ENCODE data around the gene ADGRG7.
A peak's percentile ranks its signal among the peaks of the same experiment; 100 is the strongest.

ADGRG7 gene

DNA sequence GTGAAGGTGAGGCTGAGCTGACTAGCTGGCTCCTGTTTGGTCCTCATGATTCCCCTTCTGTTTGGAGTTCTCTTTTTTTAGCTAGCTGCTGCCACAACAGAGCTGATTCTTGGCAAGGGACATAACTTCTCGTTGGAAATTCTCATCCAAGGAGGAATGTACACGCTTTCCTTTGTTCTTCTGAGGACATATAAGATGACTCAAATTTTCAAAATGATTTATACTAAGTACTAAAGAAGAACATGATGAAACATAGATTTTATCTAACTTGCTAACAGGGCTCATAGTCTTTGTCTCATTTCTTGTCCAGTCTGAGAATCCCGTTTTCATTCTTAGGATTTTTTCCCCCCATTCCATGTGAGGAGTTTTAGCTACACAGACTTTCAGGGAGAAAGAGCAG, 97.0 kb downstream of the ADGRG7 start:
- H3K9me3 ChIP-seq (ENCODE audit: insufficient read depth, low read length) = peaks cover 7% of the 10 kb centered on the region; the same call in 1 of the 2 replicates
- H3K9ac ChIP-seq (ENCODE audit: insufficient read length, low read depth) = no peak overlapping the region

DNA sequence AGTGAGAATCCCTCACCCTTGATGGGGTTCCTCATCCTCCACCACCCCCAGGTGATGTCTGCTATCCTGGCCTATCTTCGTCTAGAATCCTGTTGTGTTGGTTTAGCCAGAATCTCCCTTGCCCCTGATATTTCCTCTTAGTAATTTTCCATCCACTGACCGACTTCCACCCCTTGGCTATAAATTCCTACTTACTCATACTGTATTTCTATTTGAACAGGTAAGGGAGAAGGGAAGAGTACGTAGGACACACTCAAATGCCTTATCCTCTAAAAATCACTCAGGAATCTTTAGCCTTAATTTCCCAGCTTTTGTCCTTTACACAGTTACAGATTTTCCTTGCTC, 99.2 kb downstream of the ADGRG7 start:
- Histone ChIP-seq H3K36me3 (ENCODE audit: insufficient read depth, insufficient read length, low read length) (peaks cover 15% of the 10 kb centered on the region), H3K9me3 (ENCODE audit: insufficient read depth, low read length) (peaks cover 7% of the 10 kb centered on the region; the same call in 1 of the 2 replicates), H3K4me1 (ENCODE audit: insufficient read depth, insufficient read length) (no peaks in the 10 kb centered on the region), H3K27me3 (ENCODE audit: insufficient read depth, insufficient read length) (no peaks in the 10 kb centered on the region), H3K9ac (ENCODE audit: insufficient read length, low read depth) (no peak overlapping the region), H3K4me3 (ENCODE audit: insufficient read length, low read depth) (peak overlapping the region; percentile 81)
- DNase-seq (ENCODE audit: low read depth, low spot score) = no peak
- TF ChIP-seq ZNF274 (IDR thresholded peaks at IDR 0.05; ENCODE audit: low read depth, low read length) = no peak
- no peak for TF ChIP-seq SUZ12 (IDR thresholded peaks at IDR 0.05; ENCODE audit: extremely low read depth, insufficient read depth, insufficient read length)
- no peak for TF ChIP-seq YY1 (IDR thresholded peaks at IDR 0.05; ENCODE audit: insufficient read depth, insufficient read length)

More for the DNA sequence above, 97.0 kb downstream of the ADGRG7 start:
- Histone ChIP-seq H3K4me3 (ENCODE audit: insufficient read length, low read depth) (no peak overlapping the region), H3K27me3 (ENCODE audit: insufficient read depth, insufficient read length) (no peaks in the 10 kb centered on the region), H3K4me1 (ENCODE audit: insufficient read depth, insufficient read length) (no peaks in the 10 kb centered on the region), H3K36me3 (ENCODE audit: insufficient read depth, insufficient read length, low read length) (peaks cover 5% of the 10 kb centered on the region)
- no peak for DNase-seq (ENCODE audit: low read depth, low spot score)
- TF ChIP-seq ZNF274 (IDR thresholded peaks at IDR 0.05; ENCODE audit: low read depth, low read length) = no peak
- no peak for TF ChIP-seq YY1 (IDR thresholded peaks at IDR 0.05; ENCODE audit: insufficient read depth, insufficient read length)
- TF ChIP-seq SUZ12 (IDR thresholded peaks at IDR 0.05; ENCODE audit: extremely low read depth, insufficient read depth, insufficient read length) = no peak

DNA sequence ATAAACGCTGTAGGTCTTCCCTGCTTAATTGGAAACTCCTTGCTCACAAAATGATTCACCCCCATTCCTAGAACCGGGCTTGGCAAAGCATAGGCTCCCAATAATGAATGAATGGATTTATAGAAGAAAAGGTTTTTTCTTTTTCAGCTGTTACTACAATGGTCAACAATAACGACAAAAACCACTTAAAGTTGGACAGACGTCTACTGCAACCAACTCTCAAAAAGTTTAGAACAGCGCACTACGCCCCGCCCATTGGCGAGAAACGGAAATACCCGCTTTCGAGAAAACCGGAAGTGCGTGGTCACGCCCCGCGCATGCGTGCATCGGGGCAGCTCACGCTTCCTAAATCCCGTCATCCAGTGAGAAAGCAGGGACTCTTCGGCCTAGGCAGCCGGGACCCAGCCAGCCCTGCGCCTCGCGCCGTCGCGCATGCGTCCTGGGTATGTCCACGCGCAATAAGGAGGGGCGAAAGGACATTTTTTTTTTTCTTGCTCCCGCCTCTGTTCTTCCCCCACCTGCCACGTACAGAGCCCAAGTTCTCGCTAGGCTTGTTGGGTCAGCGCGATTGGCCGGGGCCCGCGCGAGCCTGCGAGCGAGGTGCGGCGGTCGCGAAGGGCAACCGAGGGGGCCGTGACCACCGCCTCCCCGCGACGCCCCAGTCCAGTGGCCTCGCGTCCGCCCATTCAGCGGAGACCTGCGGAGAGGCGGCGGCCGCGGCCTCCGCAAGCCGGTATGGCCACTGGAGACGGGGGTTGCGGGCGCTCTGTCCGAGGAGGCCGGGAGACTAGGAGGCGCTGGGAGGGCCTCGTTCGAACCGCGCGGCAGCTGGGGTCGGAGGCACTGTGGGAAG, 99.8 kb downstream of the ADGRG7 start, which contains the start of gene TFG:
Gene TFG, plus strand, starts transcription at position 506 of the 853 bp plus-strand sequence. CDS start 4,192 bp downstream, outside the sequence.
- Histone ChIP-seq H3K9ac (ENCODE audit: insufficient read length, low read depth) (peak within 1 kb of the TSS; percentile 89), H3K4me3 (ENCODE audit: insufficient read length, low read depth) (peak within 1 kb of the TSS; percentile 81), H3K36me3 (ENCODE audit: insufficient read depth, insufficient read length, low read length) (peaks cover 21% of the 10 kb centered on the region), H3K9me3 (ENCODE audit: insufficient read depth, low read length) (peaks cover 7% of the 10 kb centered on the region; the same call in 1 of the 2 replicates), H3K27me3 (ENCODE audit: insufficient read depth, insufficient read length) (no peaks in the 10 kb centered on the region), H3K4me1 (ENCODE audit: insufficient read depth, insufficient read length) (no peaks in the 10 kb centered on the region)
- DNase-seq (ENCODE audit: low read depth, low spot score) = peak; percentile 98
- no peak for TF ChIP-seq SUZ12 (IDR thresholded peaks at IDR 0.05; ENCODE audit: extremely low read depth, insufficient read depth, insufficient read length)
- no peak for TF ChIP-seq YY1 (IDR thresholded peaks at IDR 0.05; ENCODE audit: insufficient read depth, insufficient read length)
- TF ChIP-seq ZNF274 (IDR thresholded peaks at IDR 0.05; ENCODE audit: low read depth, low read length) = no peak

DNA sequence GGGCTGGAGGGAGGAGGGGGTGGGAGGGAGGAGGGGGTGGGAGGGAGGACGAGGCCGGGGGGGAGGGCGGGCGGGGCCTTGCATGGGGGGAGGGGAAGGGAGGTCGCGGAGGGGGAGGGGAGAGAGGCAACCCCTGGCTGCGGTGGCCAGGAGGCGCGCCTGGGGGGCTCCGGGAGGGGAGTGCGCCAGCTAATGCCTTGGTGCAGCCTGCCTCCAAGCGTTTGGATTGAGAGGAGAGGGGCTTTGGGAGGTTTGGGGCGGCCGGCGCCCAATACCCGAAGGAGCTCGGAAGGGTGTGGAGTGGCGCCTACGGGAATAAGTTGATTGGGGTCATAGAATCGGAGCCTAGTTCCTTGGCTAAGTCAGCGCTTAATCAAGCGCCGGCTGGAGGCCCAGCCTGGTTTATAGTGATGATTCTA, 100.5 kb downstream of the ADGRG7 start:
- H3K9me3 ChIP-seq (ENCODE audit: insufficient read depth, low read length) = peaks cover 7% of the 10 kb centered on the region; the same call in 1 of the 2 replicates
- no peaks in the 10 kb centered on the region for H3K27me3 ChIP-seq (ENCODE audit: insufficient read depth, insufficient read length)
- no peak for DNase-seq (ENCODE audit: low read depth, low spot score)
- no peak for TF ChIP-seq YY1 (IDR thresholded peaks at IDR 0.05; ENCODE audit: insufficient read depth, insufficient read length)
- TF ChIP-seq ZNF274 (IDR thresholded peaks at IDR 0.05; ENCODE audit: low read depth, low read length) = no peak
- no peak for TF ChIP-seq SUZ12 (IDR thresholded peaks at IDR 0.05; ENCODE audit: extremely low read depth, insufficient read depth, insufficient read length)
- H3K36me3 ChIP-seq (ENCODE audit: insufficient read depth, insufficient read length, low read length) = peaks cover 27% of the 10 kb centered on the region
- peak overlapping the region; percentile 81 for H3K4me3 ChIP-seq (ENCODE audit: insufficient read length, low read depth)
- H3K9ac ChIP-seq (ENCODE audit: insufficient read length, low read depth) = peak overlapping the region; percentile 89
- no peaks in the 10 kb centered on the region for H3K4me1 ChIP-seq (ENCODE audit: insufficient read depth, insufficient read length)

DNA sequence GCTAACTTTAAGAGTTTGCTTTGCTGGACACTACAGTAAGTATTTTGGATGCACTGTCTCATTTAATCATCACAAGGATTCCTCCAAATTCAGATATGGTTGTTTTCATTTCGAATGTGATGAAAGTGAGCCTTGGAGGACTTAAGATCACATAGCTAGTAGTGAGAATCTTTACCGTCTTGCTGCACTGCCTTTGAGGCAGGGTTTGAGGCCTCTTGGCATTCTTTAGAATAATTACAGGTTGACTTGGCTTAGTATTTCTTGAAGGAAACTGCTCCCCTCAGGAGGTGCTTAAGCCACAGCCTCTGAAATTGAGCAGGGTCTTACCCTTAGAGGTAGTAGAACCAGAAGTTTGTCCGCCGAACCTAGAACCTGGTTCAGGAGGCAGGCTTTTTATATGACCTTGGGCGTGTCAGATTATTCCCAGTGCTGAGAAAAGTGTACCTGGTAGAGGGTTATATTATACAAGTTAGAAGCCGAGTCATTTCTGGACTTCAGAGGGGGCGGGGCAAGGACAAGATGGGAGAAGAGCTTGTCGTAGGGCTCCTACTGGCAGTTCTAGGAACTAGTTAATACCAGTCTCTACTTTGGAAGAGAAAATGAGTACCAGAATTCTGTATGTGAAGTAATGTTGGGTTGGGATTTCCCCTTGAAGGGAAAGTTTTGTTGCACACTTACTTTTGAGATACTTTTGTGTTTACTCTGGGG, 101.0 kb downstream of the ADGRG7 start:
- no peaks in the 10 kb centered on the region for H3K4me1 ChIP-seq (ENCODE audit: insufficient read depth, insufficient read length)
- TF ChIP-seq ZNF274 (IDR thresholded peaks at IDR 0.05; ENCODE audit: low read depth, low read length) (no peak), SUZ12 (IDR thresholded peaks at IDR 0.05; ENCODE audit: extremely low read depth, insufficient read depth, insufficient read length) (no peak), YY1 (IDR thresholded peaks at IDR 0.05; ENCODE audit: insufficient read depth, insufficient read length) (no peak)
- peak overlapping the region; percentile 81 for H3K4me3 ChIP-seq (ENCODE audit: insufficient read length, low read depth)
- H3K36me3 ChIP-seq (ENCODE audit: insufficient read depth, insufficient read length, low read length) = peaks cover 32% of the 10 kb centered on the region
- DNase-seq (ENCODE audit: low read depth, low spot score) = no peak
- H3K9me3 ChIP-seq (ENCODE audit: insufficient read depth, low read length) = peaks cover 7% of the 10 kb centered on the region; the same call in 1 of the 2 replicates
- no peaks in the 10 kb centered on the region for H3K27me3 ChIP-seq (ENCODE audit: insufficient read depth, insufficient read length)
- H3K9ac ChIP-seq (ENCODE audit: insufficient read length, low read depth) = peak overlapping the region; percentile 84

DNA sequence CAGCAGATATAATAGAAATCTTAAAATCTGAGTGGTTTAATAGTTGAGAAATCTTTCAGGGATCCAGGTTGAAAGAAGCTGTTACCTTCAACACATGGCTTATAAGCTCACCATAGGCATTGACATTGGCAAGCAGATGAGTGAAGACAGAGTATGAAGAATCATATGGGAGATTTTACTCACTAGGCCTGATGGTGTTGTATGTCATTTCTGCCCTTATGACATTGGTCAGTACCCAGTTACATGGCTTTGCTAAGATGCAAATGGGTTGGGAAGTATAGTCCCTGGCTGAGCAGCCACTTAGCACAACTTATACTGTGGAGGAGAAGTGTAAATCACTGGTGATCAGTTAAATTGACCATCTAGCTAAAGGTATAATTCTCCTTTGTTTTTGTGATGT, 105.8 kb downstream of the ADGRG7 start:
- TF ChIP-seq ZNF274 (IDR thresholded peaks at IDR 0.05; ENCODE audit: low read depth, low read length) (no peak), YY1 (IDR thresholded peaks at IDR 0.05; ENCODE audit: insufficient read depth, insufficient read length) (no peak), SUZ12 (IDR thresholded peaks at IDR 0.05; ENCODE audit: extremely low read depth, insufficient read depth, insufficient read length) (no peak)
- Histone ChIP-seq H3K9ac (ENCODE audit: insufficient read length, low read depth) (no peak overlapping the region), H3K27me3 (ENCODE audit: insufficient read depth, insufficient read length) (no peaks in the 10 kb centered on the region), H3K9me3 (ENCODE audit: insufficient read depth, low read length) (no peaks in the 10 kb centered on the region), H3K4me1 (ENCODE audit: insufficient read depth, insufficient read length) (no peaks in the 10 kb centered on the region), H3K4me3 (ENCODE audit: insufficient read length, low read depth) (no peak overlapping the region), H3K36me3 (ENCODE audit: insufficient read depth, insufficient read length, low read length) (peaks cover 57% of the 10 kb centered on the region)
- DNase-seq (ENCODE audit: low read depth, low spot score) = no peak

DNA sequence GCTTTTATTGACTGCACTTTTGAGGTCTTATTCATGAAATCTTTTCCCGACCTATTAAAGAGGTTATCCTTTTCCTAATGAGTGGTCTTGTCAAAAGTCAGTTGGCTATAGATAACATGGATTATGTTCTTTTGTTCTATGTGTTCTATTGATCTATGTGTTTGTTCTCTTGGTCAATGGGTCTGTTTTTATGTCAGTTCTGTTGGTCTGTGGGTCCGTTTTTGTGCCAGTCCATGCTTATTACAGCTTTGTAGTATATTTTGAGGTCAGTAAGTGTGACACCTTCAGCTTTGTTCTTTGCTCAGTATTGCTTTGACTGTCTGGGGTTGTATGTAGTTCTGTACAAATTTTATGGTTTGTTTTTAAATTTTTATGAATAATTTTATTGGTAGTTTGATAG, 107.7 kb downstream of the ADGRG7 start:
- H3K9me3 ChIP-seq (ENCODE audit: insufficient read depth, low read length) = no peaks in the 10 kb centered on the region
- peaks cover 64% of the 10 kb centered on the region for H3K36me3 ChIP-seq (ENCODE audit: insufficient read depth, insufficient read length, low read length)
- H3K9ac ChIP-seq (ENCODE audit: insufficient read length, low read depth) = no peak overlapping the region
- TF ChIP-seq YY1 (IDR thresholded peaks at IDR 0.05; ENCODE audit: insufficient read depth, insufficient read length) = no peak
- TF ChIP-seq SUZ12 (IDR thresholded peaks at IDR 0.05; ENCODE audit: extremely low read depth, insufficient read depth, insufficient read length) = no peak
- TF ChIP-seq ZNF274 (IDR thresholded peaks at IDR 0.05; ENCODE audit: low read depth, low read length) = no peak
- no peak overlapping the region for H3K4me3 ChIP-seq (ENCODE audit: insufficient read length, low read depth)
- DNase-seq (ENCODE audit: low read depth, low spot score) = no peak
- H3K4me1 ChIP-seq (ENCODE audit: insufficient read depth, insufficient read length) = no peaks in the 10 kb centered on the region
- no peaks in the 10 kb centered on the region for H3K27me3 ChIP-seq (ENCODE audit: insufficient read depth, insufficient read length)

Data from NT2/D1 (cell line).